ENCODE data around the gene PATL1. TPM values are rescaled to one million over a fixed set of nuclear protein-coding genes. Genes with fewer than 3 reads are reported as not detected.

The PATL1 gene
- total RNA-seq, 1 experiment from 2014 or later = 57.0 TPM

- Histone ChIP-seq H3K4me3 (ENCODE audit: low read depth in 2 of 2, low read length in 2 of 2) (peak overlapping the region; percentile 88 to 96), H3K27me3 (ENCODE audit: control insufficient read depth, insufficient read depth, low read length) (no peaks in the 10 kb centered on the region), H3K4me1 (ENCODE audit: control insufficient read depth, insufficient read depth, low read length) (peaks cover 20% of the 10 kb centered on the region), H3K36me3 (ENCODE audit: control insufficient read depth, insufficient read depth, low read length) (peaks cover 28% of the 10 kb centered on the region), H3K27ac (ENCODE audit: low read length) (peak overlapping the region; percentile 98), H3K9me3 (ENCODE audit: control insufficient read depth, insufficient read depth, low read depth, low read length) (no peaks in the 10 kb centered on the region)
- intact Hi-C loops (cut with micrococcal nuclease; ENCODE audit: unreplicated experiment) (loop anchor here (5.0 to 10.0 kb wide), 3 partner anchors 37 to 135 kb away; no protein-coding TSS in a partner anchor), in situ Hi-C loops (cut with HindIII; ENCODE audit: low pct_unique_long_range_greater_than_20kb, low sequenced_read_pairs) (no loop called here)
- ATAC-seq (peak; percentile 9), DNase-seq (ENCODE audit: low read depth, low spot score) (no peak)
- ChIA-PET POLR2A (interaction anchor here (0.7 to 1.1 kb wide), 4 partner anchors 15 to 123 kb away, joined by 3 to 16 read pairs (median 6); no protein-coding TSS in a partner anchor), CTCF (interaction anchor here (0.5 to 0.7 kb wide), 3 partner anchors 26 to 160 kb away, joined by 3 to 8 read pairs (median 6); no protein-coding TSS in a partner anchor)
- TF ChIP-seq CTCF (IDR thresholded peaks at IDR 0.05) = no peak
- TF ChIP-seq REST (IDR thresholded peaks at IDR 0.05; ENCODE audit: insufficient read depth in 1 of 2, low read depth in 2 of 2, low read length in 1 of 2) = no peak; a peak in 1 of 4 replicates
- no peak for TF ChIP-seq POLR2AphosphoS5 (IDR thresholded peaks at IDR 0.05; ENCODE audit: low read depth, low read length)
- TF ChIP-seq SIN3A (IDR thresholded peaks at IDR 0.05; ENCODE audit: borderline replicate concordance, insufficient read depth, low read depth, low read length) = no peak
- no peak for TF ChIP-seq TCF7L2 (IDR thresholded peaks at IDR 0.05; ENCODE audit: low read depth, low read length)
- TSS peak; percentile 99 for BruUV-seq (replicated peaks)
These were observed 773 bp upstream of the PATL1 start for GRCh38 chr11:59669611-59670009.

GRCh38 chr11:59668188-59668949 is 468 bp downstream of the PATL1 start:
- CTCF ChIA-PET = interaction anchor here (0.5 kb wide), 1 partner anchor 113 kb away, joined by 5 read pairs; no protein-coding TSS in a partner anchor
- POLR2A ChIA-PET = interaction anchor here (0.6 to 1.1 kb wide), 5 partner anchors 21 to 119 kb away, joined by 3 to 16 read pairs (median 3); no protein-coding TSS in a partner anchor
- peak; percentile 68 for ATAC-seq
- Histone ChIP-seq H3K36me3 (ENCODE audit: control insufficient read depth, insufficient read depth, low read length) (peaks cover 37% of the 10 kb centered on the region), H3K4me3 (ENCODE audit: low read depth in 2 of 2, low read length in 2 of 2) (peak overlapping the region; percentile 82 to 88), H3K27ac (ENCODE audit: low read length) (peak overlapping the region; percentile 84), H3K27me3 (ENCODE audit: control insufficient read depth, insufficient read depth, low read length) (no peaks in the 10 kb centered on the region), H3K9me3 (ENCODE audit: control insufficient read depth, insufficient read depth, low read depth, low read length) (no peaks in the 10 kb centered on the region), H3K4me1 (ENCODE audit: control insufficient read depth, insufficient read depth, low read length) (peaks cover 20% of the 10 kb centered on the region)
- no TSS peak for BruUV-seq (replicated peaks)
- intact Hi-C loops (cut with micrococcal nuclease; ENCODE audit: unreplicated experiment) = loop anchor here (5.0 to 10.0 kb wide), 3 partner anchors 36 to 136 kb away; no protein-coding TSS in a partner anchor
- TF ChIP-seq POLR2AphosphoS5 (IDR thresholded peaks at IDR 0.05; ENCODE audit: low read depth, low read length) = no peak
- 0 out of 2 replicates have a peak, but pooled peaks have one; percentile 8 for TF ChIP-seq CTCF (IDR thresholded peaks at IDR 0.05)
- peak; percentile 63; the same call in 1 of the 2 replicates for TF ChIP-seq SIN3A (IDR thresholded peaks at IDR 0.05; ENCODE audit: borderline replicate concordance, insufficient read depth, low read depth, low read length)
- no peak for TF ChIP-seq TCF7L2 (IDR thresholded peaks at IDR 0.05; ENCODE audit: low read depth, low read length)
- no peak for TF ChIP-seq REST (IDR thresholded peaks at IDR 0.05; ENCODE audit: insufficient read depth in 1 of 2, low read depth in 2 of 2, low read length in 1 of 2)
- in situ Hi-C loops (cut with HindIII; ENCODE audit: low pct_unique_long_range_greater_than_20kb, low sequenced_read_pairs) = no loop called here
- no peak for DNase-seq (ENCODE audit: low read depth, low spot score)

Data from Panc1 (cell line).